SU-DHL-6 (cell line): ENCODE data around the gene COCH.

ENCODE experiments used
- EZH2phosphoT487 ChIP-seq: fragments of 200-600 bp; sonication (generic), shearing (Covaris generic); conservative IDR thresholded peaks from 2 replicates; pipeline ENCODE4 v1.6.1; 2018; ENCODE audit warnings: mild to moderate bottlenecking, antibody characterized with exemption, low read length, moderate library complexity, mixed read lengths
- TF ChIP-seq, protein P1 (sequence below): fragments of 200-600 bp; sonication (generic); IDR thresholded peaks from one replicate; pipeline ENCODE4 v1.5.1; 2017; ENCODE audit warnings: antibody characterized with exemption, mild to moderate bottlenecking, low read length, moderate library complexity; ENCODE audit not compliant: insufficient read depth, poor library complexity, severe bottlenecking

GRCh38 chr14:30853946-30854345 lies 20.4 kb upstream of the COCH start:
- TF ChIP-seq, protein P1, sequence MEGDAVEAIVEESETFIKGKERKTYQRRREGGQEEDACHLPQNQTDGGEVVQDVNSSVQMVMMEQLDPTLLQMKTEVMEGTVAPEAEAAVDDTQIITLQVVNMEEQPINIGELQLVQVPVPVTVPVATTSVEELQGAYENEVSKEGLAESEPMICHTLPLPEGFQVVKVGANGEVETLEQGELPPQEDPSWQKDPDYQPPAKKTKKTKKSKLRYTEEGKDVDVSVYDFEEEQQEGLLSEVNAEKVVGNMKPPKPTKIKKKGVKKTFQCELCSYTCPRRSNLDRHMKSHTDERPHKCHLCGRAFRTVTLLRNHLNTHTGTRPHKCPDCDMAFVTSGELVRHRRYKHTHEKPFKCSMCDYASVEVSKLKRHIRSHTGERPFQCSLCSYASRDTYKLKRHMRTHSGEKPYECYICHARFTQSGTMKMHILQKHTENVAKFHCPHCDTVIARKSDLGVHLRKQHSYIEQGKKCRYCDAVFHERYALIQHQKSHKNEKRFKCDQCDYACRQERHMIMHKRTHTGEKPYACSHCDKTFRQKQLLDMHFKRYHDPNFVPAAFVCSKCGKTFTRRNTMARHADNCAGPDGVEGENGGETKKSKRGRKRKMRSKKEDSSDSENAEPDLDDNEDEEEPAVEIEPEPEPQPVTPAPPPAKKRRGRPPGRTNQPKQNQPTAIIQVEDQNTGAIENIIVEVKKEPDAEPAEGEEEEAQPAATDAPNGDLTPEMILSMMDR, result no peak
- no peak for TF ChIP-seq EZH2phosphoT487
